Epithelial cell of esophagus (primary cell): ENCODE data around the gene KLHL36.

Experiments used
- DNase-seq: peaks from one replicate; pipeline ENCODE4 v3.0.0; 2010; ENCODE audit warnings: low read depth
- H3K4me3 ChIP-seq: 2 replicates; pipeline ENCODE4 v1.5.1; 2011; ENCODE audit warnings: mild to moderate bottlenecking, low read length, control low read depth
- TF ChIP-seq, protein P1 (sequence below): IDR thresholded peaks from 2 replicates; pipeline ENCODE4 v1.5.1; 2011; ENCODE audit warnings: low read depth, mild to moderate bottlenecking, low read length, control low read depth, inconsistent platforms; ENCODE audit not compliant: insufficient read depth; ENCODE audit errors: missing control alignments

KLHL36 gene

GRCh38 chr16:84661418-84662060, 13.2 kb downstream of the KLHL36 start:
- H3K4me3 ChIP-seq = no peak overlapping the region
- TF ChIP-seq, protein P1, sequence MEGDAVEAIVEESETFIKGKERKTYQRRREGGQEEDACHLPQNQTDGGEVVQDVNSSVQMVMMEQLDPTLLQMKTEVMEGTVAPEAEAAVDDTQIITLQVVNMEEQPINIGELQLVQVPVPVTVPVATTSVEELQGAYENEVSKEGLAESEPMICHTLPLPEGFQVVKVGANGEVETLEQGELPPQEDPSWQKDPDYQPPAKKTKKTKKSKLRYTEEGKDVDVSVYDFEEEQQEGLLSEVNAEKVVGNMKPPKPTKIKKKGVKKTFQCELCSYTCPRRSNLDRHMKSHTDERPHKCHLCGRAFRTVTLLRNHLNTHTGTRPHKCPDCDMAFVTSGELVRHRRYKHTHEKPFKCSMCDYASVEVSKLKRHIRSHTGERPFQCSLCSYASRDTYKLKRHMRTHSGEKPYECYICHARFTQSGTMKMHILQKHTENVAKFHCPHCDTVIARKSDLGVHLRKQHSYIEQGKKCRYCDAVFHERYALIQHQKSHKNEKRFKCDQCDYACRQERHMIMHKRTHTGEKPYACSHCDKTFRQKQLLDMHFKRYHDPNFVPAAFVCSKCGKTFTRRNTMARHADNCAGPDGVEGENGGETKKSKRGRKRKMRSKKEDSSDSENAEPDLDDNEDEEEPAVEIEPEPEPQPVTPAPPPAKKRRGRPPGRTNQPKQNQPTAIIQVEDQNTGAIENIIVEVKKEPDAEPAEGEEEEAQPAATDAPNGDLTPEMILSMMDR = no peak
- DNase-seq = no peak

GRCh38 chr16:84662471-84662870, 14.2 kb downstream of the KLHL36 start:
- no peak for DNase-seq
- TF ChIP-seq, protein P1 = no peak
- H3K4me3 ChIP-seq = no peak overlapping the region

DNA sequence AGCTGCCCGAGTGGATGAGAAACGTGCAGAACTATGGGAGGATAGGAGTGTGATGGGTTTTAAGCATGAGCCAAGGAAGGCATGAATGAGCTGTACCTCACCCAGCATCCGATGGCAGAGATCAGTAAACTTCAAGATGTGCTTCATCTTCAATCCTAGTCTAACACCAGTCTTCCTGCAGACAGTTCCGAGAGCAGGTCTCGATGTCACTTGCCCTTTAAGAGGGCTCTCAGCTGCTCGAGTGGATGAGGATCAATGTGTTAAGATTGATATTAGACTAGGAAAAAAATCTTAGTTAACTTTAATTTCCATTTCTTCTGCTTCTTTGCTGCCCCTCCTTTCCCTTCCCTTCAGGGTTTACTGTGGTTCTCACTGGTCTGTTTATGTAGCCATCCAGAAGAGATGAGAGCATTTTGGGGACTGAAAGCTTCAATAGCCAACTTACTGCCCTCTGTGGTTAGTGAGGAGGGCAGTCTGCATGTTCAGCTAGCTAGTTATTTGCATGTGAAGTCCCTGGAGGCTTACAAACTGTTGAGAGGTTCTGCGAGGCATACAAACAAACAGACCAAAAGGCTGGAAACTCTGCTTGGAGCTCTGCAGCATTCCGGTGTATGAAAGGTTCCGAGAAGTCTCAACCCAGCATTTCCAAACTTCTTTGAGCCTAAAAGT, 15.3 kb downstream of the KLHL36 start:
- H3K4me3 ChIP-seq = no peak overlapping the region
- DNase-seq = no peak
- TF ChIP-seq, protein P1 = no peak

GRCh38 chr16:84665359-84665758, 17.0 kb downstream of the KLHL36 start:
- TF ChIP-seq, protein P1 = no peak
- H3K4me3 ChIP-seq = no peak overlapping the region
- no peak for DNase-seq

GRCh38 chr16:84665843-84666242, 17.5 kb downstream of the KLHL36 start:
- no peak overlapping the region for H3K4me3 ChIP-seq
- no peak for DNase-seq
- TF ChIP-seq, protein P1 = no peak

DNA sequence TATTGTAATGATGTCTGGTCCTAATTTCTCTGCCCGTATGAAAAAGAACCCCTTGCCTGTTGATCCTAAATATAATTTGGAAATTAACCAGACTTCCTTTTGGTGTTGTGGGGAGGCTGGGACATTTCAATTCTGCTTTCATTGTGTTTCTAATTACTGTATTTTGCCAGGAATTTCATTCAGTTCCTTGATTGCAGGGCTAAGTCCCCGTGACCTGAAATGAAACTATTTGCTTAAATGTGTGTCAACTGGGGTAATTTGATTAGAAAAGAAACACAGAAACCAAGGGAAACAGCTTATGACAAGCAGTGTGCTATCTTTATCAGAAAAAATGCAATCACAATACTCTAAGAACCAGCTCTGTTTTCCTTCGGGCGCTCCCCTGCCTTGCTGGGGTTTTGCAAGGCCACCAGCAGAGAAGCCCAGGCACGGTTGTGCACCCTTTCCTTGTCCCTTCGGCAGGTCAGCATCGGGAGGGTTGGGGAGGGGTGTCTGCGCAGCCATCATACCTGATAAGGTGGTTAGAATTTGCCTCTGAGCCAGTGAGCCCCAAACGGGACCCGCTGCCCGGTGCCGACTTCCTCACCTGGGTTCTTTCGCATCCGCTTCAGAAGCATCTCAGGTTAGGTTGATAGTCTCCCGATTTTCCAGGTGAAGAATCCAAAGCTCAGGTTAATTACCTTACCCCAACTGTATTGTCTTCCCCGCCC, 19.4 kb downstream of the KLHL36 start:
- DNase-seq = no peak
- TF ChIP-seq, protein P1 = no peak
- H3K4me3 ChIP-seq = no peak overlapping the region
